Measurements from ENCODE around the gene VNN1.

DNA sequence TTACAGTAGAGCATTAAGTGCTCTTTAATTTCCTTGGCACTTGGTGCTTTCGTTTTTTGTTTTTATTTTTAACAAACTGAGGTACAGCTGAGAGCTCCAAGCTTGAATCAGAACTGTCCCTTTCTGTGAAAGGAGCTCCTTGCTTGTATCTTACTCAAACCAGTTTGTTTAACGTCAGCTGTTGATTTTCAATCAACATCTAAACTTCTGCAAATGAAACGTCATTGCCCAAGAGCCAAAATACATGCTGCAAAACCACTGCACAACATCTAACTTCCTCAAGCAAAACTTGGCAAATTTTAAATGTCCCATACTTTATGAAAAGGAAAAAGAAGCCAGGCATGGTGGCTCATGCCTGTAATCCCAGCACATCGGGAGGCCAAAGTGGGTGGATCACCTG is 28.6 kb upstream of the VNN1 start:
- no peak for TF ChIP-seq CTCF (conservative IDR thresholded peaks at IDR 0.05)
- TF ChIP-seq EZH2 (IDR thresholded peaks at IDR 0.05; ENCODE audit: low read depth) = no peak
